Airway epithelial cell (primary cell): ENCODE results near the gene SUB1. TPM values are rescaled to one million over a fixed set of nuclear protein-coding genes. Genes with fewer than 3 reads are reported as not detected.

Source experiments
- total RNA-seq: library from RNA; depleted of rRNA; stranded (reverse); fragments of >200 nt; gene quantifications from 2 replicates; pipeline ENCODE4 v1.2.3, GENCODE V29; 2015

Gene SUB1
- 235 and 411 TPM in 2 replicates for total RNA-seq

GRCh38 chr5:32585446-32586275 is at the start of gene SUB1:
SUB1 (plus strand) TSS chr5:32585557; CDS start chr5:32588513, 2,956 bp downstream.

Other genes with a start within 250 kb of the SUB1 start
- 36.6 and 44.2 TPM in 2 replicates for gene ZFR, start 140.8 kb upstream of the SUB1 start, total RNA-seq
- 2.0 and 3.7 TPM in 2 replicates for gene NPR3, start 125.8 kb downstream of the SUB1 start, total RNA-seq